ENCODE measurements around the gene SLCO4C1. TPM values are rescaled to one million over a fixed set of nuclear protein-coding genes. Genes with fewer than 3 reads are reported as not detected.

The SLCO4C1 gene, protein sequence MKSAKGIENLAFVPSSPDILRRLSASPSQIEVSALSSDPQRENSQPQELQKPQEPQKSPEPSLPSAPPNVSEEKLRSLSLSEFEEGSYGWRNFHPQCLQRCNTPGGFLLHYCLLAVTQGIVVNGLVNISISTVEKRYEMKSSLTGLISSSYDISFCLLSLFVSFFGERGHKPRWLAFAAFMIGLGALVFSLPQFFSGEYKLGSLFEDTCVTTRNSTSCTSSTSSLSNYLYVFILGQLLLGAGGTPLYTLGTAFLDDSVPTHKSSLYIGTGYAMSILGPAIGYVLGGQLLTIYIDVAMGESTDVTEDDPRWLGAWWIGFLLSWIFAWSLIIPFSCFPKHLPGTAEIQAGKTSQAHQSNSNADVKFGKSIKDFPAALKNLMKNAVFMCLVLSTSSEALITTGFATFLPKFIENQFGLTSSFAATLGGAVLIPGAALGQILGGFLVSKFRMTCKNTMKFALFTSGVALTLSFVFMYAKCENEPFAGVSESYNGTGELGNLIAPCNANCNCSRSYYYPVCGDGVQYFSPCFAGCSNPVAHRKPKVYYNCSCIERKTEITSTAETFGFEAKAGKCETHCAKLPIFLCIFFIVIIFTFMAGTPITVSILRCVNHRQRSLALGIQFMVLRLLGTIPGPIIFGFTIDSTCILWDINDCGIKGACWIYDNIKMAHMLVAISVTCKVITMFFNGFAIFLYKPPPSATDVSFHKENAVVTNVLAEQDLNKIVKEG
- not detected in 2 replicates for total RNA-seq

GRCh38 chr5:102296178-102296817 is at the start of gene SLCO4C1:
Gene SLCO4C1 (minus strand): TSS chr5:102296284. CDS start chr5:102296262, 22 bp downstream.

Other genes with a start within 250 kb of the SLCO4C1 start
- gene SLCO6A1, start 202.7 kb upstream of the SLCO4C1 start, total RNA-seq: not detected in 2 replicates